K562 (cell line): Measurements from ENCODE around the gene SPTAN1. TPM values are rescaled to one million over a fixed set of nuclear protein-coding genes. Genes with fewer than 3 reads are reported as not detected.
A peak's percentile ranks its signal among the peaks of the same experiment; 100 is the strongest.

ENCODE experiments used
- ELF1 ChIP-seq: fragments of 200-800 bp; sonication (Bioruptor generic); IDR thresholded peaks from 2 replicates; pipeline ENCODE4 v1.6.1; 2016; ENCODE audit warnings: missing genetic modification characterization, missing compliant biosample characterization
- FOXK2 ChIP-seq, 2 experiments: fragments of 450-650 bp; IDR thresholded peaks in 1 of 2; conservative IDR thresholded peaks in 1 of 2; 2 replicates each; pipeline ENCODE4 v1.6.1; 2016; ENCODE audit warnings: low read depth in 2 of 2, mild to moderate bottlenecking in 1 of 2
- HNRNPH1 ChIP-seq: fragments of 200-400 bp; formaldehyde crosslinking; optimal IDR thresholded peaks from 2 replicates; pipeline ENCODE3; 2017; ENCODE audit warnings: low read depth, mild to moderate bottlenecking, low read length, moderate library complexity
- ILF3 ChIP-seq: fragments of 450-650 bp; IDR thresholded peaks from 2 replicates; pipeline ENCODE4 v1.6.1; 2018; ENCODE audit warnings: antibody characterized with exemption, mild to moderate bottlenecking, moderate library complexity, borderline replicate concordance
- MTA2 ChIP-seq: fragments of 450-650 bp; IDR thresholded peaks from 2 replicates; pipeline ENCODE4 v1.6.1; 2016; ENCODE audit warnings: low read depth
- NR2C1 ChIP-seq, 2 experiments: fragments of 450-650 bp; IDR thresholded peaks; 2 replicates each; pipeline ENCODE4 v1.6.1; 2017; ENCODE audit warnings: mild to moderate bottlenecking in 2 of 2, antibody characterized with exemption in 1 of 2, inconsistent platforms in 1 of 2, missing compliant biosample characterization in 1 of 2, missing genetic modification characterization in 1 of 2
- SNIP1 ChIP-seq: fragments of 450-650 bp; IDR thresholded peaks from 2 replicates; pipeline ENCODE4 v1.7.1; 2017; ENCODE audit warnings: low read depth, mild to moderate bottlenecking
- TARDBP ChIP-seq: fragments of 450-650 bp; IDR thresholded peaks from 2 replicates; pipeline ENCODE4 v1.6.1; 2016
- ZBTB7A ChIP-seq: IDR thresholded peaks from 2 replicates; pipeline ENCODE4 v1.6.1; 2011; ENCODE audit warnings: low read depth, mild to moderate bottlenecking, low read length, moderate library complexity, borderline replicate concordance; ENCODE audit not compliant: control insufficient read depth
- ZNF318 ChIP-seq, 2 experiments: fragments of 450-650 bp; IDR thresholded peaks; 2 replicates each; pipeline ENCODE4 v1.6.1; 2016; ENCODE audit warnings: mild to moderate bottlenecking in 2 of 2, borderline replicate concordance in 1 of 2, low read depth in 1 of 2, moderate library complexity in 1 of 2
- ZNF324 ChIP-seq: fragments of 250-450 bp; sonication (Bioruptor Pico); IDR thresholded peaks from 2 replicates; pipeline ENCODE4 v1.4.0; 2020; ENCODE audit warnings: mild to moderate bottlenecking
- ZNF76 ChIP-seq: fragments of 250-450 bp; sonication (Bioruptor Pico); IDR thresholded peaks from 2 replicates; pipeline ENCODE4 v1.4.0; 2020; ENCODE audit warnings: mild to moderate bottlenecking, moderate library complexity, borderline replicate concordance
- polyA plus RNA-seq, 8 experiments: library from polyadenylated mRNA; depleted of rRNA in 4 of 8; stranded (reverse) in 5 of 8; unstranded in 3 of 8; fragments of >200 nt; fragmentation: Nextera tagmentation in 2 of 8; fragmentation: Illumina TruSeq in 1 of 8; extraction: Ambion mirVana in 2 of 8; extraction: Trizol in 1 of 8; gene quantifications; 2 replicates each; pipeline versions ENCODE4 v1.2.1 to v1.2.3, GENCODE V29; 2011 to 2014; ENCODE audit warnings: inconsistent platforms in 1 of 8, missing spikeins in 1 of 8
- total RNA-seq, 7 experiments: library from RNA; depleted of rRNA in 6 of 7; stranded (reverse); fragments of >200 nt in 6 of 7; fragmentation: Illumina TruSeq in 2 of 7; extraction: Trizol in 2 of 7; gene quantifications; 2 replicates each; pipeline versions ENCODE4 v1.2.1 to v1.2.3, GENCODE V29; 2011 to 2021; ENCODE audit warnings: low replicate concordance in 1 of 7
- TF ChIP-seq, protein P1 (sequence below): sonication (generic); formaldehyde crosslinking; IDR thresholded peaks from 2 replicates; pipeline ENCODE4 v1.8.1; 2023; ENCODE audit warnings: mild to moderate bottlenecking, missing genetic modification reagents
- TF ChIP-seq, protein P2 (sequence below): sonication (generic); formaldehyde crosslinking; IDR thresholded peaks from 2 replicates; pipeline ENCODE4 v1.8.1; 2023; ENCODE audit warnings: mild to moderate bottlenecking, missing genetic modification reagents
- TF ChIP-seq, protein P3 (sequence below): sonication (generic); formaldehyde crosslinking; IDR thresholded peaks from 2 replicates; pipeline ENCODE4 v1.8.0; 2022; ENCODE audit warnings: mild to moderate bottlenecking, missing genetic modification reagents, borderline replicate concordance

SPTAN1 gene
- total and polyA plus RNA-seq, 9 of the 15 experiments (the other 6 are each of a cell fraction or from before 2014, with no cell fraction given) = 1.5 to 13.5 (median 6.8) TPM

DNA sequence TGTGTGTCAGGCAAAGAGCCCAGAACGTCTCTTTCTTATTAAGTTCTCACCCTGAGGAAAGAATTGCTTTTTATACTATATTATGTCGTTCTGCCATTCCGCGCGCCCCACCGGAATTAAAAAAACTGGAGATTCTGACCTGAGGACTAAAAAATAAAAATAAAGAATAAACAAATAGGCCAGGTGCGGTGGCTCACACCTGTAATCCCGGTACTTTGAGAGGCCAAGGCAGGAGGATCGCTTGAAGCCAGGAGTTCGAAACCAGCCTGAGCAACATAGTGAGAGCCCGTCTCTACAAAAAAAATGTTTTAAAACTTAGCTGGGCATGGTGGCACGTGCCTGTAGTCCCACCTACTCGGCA, 104.9 kb downstream of the SPTAN1 start (continued):
- TF ChIP-seq HNRNPH1 = no peak
- TF ChIP-seq TARDBP = no peak
- no peak for TF ChIP-seq SNIP1
- no peak for TF ChIP-seq ZNF76
- TF ChIP-seq MTA2 = no peak
- TF ChIP-seq ZBTB7A = no peak
- TF ChIP-seq, protein P1, sequence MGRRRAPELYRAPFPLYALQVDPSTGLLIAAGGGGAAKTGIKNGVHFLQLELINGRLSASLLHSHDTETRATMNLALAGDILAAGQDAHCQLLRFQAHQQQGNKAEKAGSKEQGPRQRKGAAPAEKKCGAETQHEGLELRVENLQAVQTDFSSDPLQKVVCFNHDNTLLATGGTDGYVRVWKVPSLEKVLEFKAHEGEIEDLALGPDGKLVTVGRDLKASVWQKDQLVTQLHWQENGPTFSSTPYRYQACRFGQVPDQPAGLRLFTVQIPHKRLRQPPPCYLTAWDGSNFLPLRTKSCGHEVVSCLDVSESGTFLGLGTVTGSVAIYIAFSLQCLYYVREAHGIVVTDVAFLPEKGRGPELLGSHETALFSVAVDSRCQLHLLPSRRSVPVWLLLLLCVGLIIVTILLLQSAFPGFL (CRISPR knock-in tag) = no peak
- TF ChIP-seq, protein P2, sequence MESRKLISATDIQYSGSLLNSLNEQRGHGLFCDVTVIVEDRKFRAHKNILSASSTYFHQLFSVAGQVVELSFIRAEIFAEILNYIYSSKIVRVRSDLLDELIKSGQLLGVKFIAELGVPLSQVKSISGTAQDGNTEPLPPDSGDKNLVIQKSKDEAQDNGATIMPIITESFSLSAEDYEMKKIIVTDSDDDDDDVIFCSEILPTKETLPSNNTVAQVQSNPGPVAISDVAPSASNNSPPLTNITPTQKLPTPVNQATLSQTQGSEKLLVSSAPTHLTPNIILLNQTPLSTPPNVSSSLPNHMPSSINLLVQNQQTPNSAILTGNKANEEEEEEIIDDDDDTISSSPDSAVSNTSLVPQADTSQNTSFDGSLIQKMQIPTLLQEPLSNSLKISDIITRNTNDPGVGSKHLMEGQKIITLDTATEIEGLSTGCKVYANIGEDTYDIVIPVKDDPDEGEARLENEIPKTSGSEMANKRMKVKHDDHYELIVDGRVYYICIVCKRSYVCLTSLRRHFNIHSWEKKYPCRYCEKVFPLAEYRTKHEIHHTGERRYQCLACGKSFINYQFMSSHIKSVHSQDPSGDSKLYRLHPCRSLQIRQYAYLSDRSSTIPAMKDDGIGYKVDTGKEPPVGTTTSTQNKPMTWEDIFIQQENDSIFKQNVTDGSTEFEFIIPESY (CRISPR knock-in tag) = no peak
- TF ChIP-seq ELF1 (tag) = no peak
- 0 out of 4 replicates have a peak, but pooled peaks of 1 of the 2 experiments have one; percentile 24 for TF ChIP-seq FOXK2 (conservative IDR thresholded peaks at IDR 0.05 in 1 of 2, IDR thresholded peaks at IDR 0.05 in 1 of 2; ENCODE audit: low read depth in 2 of 2)
- no peak for TF ChIP-seq ZNF318 (IDR thresholded peaks at IDR 0.05; ENCODE audit: borderline replicate concordance in 1 of 2, low read depth in 1 of 2)
- no peak for TF ChIP-seq ILF3
- TF ChIP-seq ZNF324 (CRISPR knock-in tag) = no peak
- no peak for TF ChIP-seq NR2C1 (IDR thresholded peaks at IDR 0.05)
- no peak for TF ChIP-seq NR2C1 (tag; IDR thresholded peaks at IDR 0.05)
- TF ChIP-seq, protein P3, sequence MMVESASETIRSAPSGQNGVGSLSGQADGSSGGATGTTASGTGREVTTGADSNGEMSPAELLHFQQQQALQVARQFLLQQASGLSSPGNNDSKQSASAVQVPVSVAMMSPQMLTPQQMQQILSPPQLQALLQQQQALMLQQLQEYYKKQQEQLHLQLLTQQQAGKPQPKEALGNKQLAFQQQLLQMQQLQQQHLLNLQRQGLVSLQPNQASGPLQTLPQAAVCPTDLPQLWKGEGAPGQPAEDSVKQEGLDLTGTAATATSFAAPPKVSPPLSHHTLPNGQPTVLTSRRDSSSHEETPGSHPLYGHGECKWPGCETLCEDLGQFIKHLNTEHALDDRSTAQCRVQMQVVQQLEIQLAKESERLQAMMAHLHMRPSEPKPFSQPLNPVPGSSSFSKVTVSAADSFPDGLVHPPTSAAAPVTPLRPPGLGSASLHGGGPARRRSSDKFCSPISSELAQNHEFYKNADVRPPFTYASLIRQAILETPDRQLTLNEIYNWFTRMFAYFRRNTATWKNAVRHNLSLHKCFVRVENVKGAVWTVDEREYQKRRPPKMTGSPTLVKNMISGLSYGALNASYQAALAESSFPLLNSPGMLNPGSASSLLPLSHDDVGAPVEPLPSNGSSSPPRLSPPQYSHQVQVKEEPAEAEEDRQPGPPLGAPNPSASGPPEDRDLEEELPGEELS (CRISPR knock-in tag) = no peak
